HG02981 (cell line): ENCODE results near the gene PIEZO1.

Experiments used
- ATAC-seq: cut with Tn5 transposase; IDR thresholded peaks from one replicate; pipeline ENCODE4 v1.9.1; 2021; ENCODE audit warnings: mild to moderate bottlenecking, moderate library complexity; ENCODE audit not compliant: unreplicated experiment

The PIEZO1 gene

GRCh38 chr16:88816736-88817535 lies 31.9 kb upstream of the PIEZO1 start:
- no peak for ATAC-seq

GRCh38 chr16:88815901-88816589 lies 31.0 kb upstream of the PIEZO1 start:
- ATAC-seq, result no peak

GRCh38 chr16:88815227-88815626 lies 30.2 kb upstream of the PIEZO1 start:
- ATAC-seq, result no peak

DNA sequence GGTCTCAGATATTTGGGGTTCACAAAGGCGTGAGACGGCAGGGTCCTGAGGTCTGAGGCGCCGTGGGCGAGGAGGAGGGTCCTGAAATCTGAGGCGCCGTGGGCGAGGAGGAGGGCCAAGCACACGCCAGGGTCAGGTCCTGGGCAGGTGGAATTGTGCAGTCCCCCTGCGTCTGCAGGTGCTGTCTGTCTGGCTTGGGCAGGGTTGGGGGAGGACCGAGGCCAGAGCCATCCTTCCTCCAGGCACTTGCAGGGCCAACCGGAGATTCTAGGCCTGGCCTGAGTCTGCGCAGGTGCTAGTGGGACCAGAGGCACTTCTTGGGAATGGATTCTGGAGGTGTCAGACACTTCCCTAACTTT lies 29.1 kb upstream of the PIEZO1 start:
- ATAC-seq, result no peak

- ATAC-seq, result no peak
These were observed 28.5 kb upstream of the PIEZO1 start for GRCh38 chr16:88813269-88814143.

DNA sequence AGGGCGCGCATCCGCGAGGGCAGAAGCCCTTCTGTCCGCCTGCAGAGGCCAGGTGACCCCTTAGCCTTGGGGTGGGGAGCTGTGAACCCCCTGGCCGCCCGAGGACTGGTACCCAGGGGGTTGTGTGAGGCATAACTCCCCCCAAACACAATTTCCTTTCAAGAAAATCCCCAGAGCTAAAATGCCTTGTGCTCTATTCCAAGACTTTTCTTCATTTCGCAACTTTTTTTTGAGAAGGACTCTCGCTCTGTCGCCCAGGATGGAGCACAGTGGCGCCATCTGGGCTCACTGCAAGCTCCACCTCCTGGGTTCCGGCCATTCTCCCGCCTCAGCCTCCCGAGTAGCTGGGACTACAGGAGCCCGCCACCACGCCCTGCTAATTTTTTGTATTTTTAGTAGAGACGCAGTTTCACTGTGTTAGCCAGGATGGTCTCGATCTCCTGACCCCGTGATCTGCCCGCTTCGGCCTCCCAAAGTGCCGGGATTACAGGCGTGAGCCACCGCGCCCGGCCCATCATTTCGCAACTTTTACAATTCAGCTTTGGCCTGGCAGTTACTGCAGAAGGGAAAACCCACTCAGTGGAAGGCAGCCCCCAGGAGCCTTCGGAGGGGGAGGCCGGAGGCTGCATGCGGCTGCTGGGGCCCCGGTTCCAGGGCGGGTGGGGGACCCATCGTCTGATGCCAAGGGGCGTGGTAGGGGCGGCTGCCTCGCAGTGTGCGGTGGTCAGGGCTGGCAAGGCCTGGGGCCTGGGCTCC lies 27.7 kb upstream of the PIEZO1 start:
- ATAC-seq, result no peak

DNA sequence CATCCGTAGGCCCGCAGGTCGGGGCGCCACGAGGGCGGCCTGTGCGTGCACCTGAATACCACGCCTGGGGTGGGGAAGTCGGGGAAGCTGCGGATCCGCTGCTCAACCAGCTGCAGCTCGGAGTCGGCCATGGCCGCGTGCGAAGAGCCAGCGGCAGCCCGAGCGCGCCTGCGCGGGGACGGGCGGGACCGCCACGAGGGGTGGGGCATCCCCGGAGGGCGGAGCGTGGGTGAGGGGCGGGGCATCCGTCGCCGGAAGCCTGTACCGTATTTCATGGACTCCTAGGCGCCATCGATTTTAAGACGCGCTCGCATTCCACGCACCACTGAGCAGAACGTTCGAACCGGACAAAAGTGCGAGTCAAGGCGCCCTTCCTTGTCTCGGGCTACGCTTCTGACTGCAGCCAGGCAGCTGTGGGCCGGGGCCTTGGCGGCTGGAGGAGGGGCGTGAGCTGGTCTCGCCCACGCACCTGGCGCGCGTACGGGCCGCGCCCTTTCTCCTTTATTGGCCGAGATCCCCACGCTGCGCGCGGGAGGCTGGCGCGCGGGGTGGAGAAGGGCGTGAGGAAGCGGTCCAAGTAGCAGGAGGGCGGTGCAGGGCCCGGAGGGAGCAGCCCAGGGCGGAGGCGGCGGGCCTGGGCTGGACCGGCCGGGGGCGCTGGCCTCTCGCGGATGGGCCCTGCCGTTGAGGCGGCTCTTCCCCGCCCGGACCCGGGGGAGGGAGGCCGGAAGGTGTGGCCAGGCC lies 26.9 kb upstream of the PIEZO1 start, which contains the start of gene APRT:
Gene APRT, minus strand, starts transcription at position 160 of the 744 bp plus-strand sequence. Its CDS starts 29 bp downstream, at position 131.
- peak; percentile 60 for ATAC-seq

- peak; percentile 43 for ATAC-seq
These were observed 26.1 kb upstream of the PIEZO1 start for GRCh38 chr16:88810912-88811768.

DNA sequence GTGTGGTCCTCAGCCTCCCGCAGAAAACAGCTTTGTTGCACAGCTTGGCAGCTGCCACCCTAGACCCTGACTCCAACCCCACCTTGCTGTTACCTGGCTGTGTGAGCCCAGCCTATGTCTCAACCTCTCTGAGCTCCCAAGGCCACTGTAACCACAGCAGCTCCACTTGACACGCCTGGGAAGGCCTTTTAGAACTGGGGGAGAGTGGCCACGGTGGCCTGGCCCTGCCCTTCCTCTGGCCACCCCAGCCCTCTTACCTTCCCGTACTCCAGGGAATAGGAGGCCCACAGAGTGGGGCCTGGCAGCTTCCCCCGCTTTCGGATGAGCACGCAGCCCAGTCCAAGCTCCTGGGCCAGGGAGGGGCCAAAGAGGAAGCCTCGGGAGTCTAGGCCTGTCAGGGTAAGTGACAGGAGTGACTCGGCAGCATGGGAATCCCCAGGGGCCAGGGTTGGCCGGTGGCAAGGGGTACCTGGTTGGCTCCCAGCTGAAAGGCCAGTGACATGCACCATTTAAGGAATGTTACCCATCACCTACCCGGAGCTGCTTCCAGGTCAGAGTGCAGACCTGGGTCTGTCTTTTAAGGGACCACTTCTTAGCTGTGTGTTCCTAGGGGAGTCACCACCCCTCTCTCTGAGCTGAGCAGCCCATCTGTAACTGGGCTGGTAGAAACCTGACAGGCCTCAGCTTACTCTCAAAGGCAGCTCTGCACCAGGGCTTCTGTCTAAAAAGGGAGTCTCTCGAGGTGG lies 25.3 kb upstream of the PIEZO1 start:
- ATAC-seq, result no peak

GRCh38 chr16:88809676-88810165 lies 24.7 kb upstream of the PIEZO1 start:
- ATAC-seq, result no peak

DNA sequence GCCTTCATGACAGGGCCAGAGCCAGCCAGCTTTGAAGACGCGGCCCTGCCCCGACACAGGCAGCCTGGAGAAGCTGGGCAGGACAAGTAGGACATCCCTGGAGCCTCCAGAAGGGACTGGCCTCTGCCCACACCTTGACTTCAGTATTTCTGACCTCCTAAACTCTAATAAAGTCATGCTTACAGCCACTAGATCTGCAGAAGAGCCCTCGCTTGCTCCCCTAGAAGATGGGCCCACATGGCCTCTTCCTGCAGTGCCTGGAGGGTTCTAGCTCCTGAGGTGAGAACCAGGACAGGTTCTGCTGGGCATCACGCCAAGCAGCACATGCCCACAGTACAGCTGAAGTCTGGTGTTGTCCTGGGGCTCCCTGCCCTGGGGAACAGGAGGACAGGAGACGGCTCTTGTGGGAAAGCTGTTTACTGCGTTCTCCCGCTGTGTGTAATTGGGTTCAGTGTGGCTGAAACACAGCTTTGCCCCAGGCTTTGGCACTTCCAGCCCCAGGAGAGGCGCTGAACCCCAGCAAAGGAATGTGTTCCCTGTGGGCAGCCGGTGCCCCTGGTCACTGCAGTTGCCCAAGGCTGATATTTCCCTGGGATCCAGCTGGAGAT lies 24.2 kb upstream of the PIEZO1 start:
- no peak for ATAC-seq

- no peak for ATAC-seq
These were observed 22.8 kb upstream of the PIEZO1 start for GRCh38 chr16:88807626-88808453.

DNA sequence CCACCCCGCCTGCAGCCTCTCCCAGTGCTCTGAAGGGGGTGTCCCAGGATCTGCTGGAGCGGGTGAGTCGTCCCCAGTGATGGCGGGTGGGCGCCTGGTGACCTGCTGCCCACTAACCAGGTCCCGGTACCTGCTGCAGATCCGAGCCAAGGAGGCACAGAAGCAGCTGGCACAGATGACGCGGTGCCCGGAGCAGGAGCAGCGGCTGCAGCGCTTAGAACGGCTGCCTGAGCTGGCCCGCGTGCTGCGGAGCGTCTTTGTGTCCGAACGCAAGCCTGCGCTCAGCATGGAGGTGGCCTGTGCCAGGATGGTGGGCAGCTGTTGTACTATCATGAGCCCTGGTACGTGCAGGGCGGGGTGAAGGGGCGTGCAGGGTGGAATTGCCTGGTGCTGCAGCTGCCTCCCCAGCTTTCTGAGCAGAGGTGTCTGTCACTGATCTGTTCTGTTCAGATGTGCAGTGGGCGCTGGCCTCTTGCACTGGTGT lies 22.2 kb upstream of the PIEZO1 start:
- no peak for ATAC-seq

DNA sequence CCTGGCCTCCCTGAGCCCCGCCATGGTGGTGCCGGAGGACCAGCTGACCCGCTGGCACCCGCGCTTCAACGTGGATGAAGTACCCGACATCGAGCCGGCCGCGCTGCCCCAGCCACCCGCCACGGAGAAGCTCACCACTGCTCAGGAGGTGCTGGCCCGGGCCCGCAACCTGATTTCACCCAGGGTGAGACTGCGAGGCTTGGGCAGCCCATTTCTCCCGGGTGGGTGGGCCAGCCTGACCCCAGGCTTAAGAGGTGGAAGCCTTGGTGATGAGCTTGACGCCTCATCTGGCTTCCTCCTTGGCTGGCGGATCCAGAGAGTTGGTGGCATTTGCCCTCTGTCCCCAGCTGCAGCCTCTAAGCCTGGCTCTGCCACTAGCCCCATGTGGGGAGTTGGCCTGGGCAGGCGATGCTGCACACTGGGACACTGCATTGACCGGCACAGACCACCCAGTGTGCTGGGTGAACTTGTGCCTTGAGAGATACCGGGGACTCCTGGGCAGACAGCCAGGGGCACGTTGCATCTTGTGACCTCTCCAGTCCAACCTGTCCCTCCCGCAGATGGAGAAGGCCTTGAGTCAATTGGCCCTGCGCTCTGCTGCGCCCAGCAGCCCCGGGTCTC lies 21.6 kb upstream of the PIEZO1 start:
- no peak for ATAC-seq

DNA sequence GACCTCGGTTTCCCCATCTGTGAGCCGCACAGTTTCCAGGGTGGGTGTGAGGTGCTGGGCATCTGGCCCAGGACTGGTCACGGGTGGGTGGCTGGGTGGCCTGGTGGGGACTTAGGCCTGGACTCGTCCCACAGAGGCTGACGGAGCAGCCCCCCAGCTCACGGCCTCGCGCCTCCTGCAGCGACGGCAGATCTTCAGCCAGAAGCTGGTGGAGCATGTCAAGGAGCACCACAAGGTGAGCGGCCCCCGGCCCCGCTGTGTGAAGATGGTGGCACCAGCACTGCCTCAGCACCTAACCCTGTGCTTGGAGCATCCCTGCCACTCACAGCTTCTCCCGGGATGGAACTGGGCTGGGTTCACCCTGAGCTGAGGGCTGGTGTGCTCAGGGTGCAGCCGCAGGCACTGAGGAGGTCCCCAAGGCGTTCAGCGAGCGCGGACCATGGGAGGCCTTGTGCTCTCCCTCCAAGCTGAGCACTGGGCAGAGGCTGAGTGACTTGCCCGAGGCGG lies 20.9 kb upstream of the PIEZO1 start:
- no peak for ATAC-seq

DNA sequence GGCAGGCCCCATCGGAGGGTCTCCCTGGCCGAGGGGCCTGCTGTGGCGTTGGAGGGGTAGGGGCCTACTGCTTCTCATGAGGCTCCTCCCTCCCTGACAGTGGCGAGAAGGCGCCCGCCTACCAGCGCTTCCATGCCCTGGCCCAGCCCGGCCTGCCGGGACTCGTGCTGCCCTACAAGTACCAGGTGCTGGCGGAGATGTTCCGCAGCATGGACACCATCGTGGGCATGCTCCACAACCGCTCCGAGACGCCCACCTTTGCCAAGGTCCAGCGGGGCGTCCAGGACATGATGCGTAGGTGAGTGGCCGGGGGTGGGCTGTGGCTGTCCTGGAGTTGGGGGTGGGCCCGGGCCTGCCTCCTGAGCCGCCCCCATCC lies 20.3 kb upstream of the PIEZO1 start:
- no peak for ATAC-seq
